SHP77 (cell line): ENCODE results near the gene IL13.

ENCODE experiments used
- DNase-seq, 2 experiments: peaks; one replicate each; lab custom pipeline; 2025; lab: John Stamatoyannopoulos, UW

IL13 gene

DNA sequence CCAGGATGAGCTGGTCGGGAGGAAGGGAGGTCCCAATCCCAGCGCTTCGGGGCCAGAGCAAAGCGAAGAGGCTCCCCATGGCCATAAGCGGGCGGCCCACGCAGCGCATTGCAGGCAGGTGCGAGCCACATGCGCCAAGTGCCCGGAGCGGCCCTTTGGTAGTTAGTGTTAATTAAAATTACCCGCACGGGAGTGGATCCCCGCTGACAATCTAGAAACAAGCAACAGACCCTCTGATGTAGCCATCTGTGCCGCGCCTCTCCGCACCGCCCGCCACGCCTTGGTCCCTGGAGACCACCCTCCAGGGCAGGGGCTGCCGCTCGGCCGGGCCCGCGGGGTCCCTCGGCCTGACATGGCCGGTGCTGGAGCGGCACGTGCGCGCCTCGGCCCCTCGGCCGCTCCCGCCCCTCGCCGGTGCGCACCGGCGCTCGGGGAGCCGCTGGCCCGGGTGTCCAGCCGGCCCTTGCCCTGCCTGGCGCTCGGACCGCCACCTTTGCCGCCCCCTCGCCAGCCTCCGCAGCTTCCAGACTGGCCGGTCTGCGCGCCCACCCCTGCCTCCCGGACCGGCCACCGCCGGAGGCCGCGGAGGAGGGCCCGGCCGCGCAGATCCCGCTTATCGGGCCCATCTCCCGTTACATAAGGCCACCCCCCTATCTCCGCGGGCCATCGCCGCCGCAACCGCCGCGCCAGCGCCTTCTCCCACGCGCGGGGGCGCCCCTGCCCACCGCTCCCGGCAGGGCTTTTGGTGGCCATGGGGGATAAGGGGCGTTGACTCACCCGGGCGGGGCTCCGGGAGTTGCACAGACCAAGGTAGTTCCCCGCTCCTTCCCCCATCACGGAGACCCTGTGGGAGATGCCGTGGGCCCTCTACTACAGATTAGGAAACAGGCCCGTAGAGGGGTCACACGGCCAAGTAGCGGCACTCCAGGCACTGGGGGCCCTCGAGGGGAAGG is 1.9 kb upstream of the IL13 start:
- no peak for DNase-seq

DNA sequence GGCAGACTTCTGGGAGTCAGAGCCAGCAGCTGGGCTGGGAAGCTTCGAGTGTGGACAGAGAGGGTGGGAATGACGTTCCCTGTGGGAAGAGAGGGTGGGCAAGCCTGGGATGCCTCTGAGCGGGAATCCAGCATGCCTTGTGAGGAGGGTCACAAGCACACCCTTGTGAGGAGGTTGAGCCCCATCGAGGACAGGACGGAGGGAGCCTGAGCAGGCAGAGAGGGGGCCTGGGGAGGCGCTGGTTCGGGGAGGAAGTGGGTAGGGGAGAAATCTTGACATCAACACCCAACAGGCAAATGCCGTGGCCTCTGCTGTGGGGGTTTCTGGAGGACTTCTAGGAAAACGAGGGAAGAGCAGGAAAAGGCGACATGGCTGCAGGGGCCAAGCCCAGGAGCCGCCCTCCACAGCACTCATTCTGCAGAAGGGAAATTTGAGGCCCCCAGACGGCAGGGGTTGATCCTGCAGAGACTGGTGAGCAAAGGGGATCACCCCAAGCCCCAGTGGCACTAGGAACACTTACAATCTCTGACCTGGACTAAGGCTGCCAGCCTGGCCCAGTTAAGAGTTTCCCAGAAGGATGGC is 1.1 kb upstream of the IL13 start:
- no peak for DNase-seq

DNA sequence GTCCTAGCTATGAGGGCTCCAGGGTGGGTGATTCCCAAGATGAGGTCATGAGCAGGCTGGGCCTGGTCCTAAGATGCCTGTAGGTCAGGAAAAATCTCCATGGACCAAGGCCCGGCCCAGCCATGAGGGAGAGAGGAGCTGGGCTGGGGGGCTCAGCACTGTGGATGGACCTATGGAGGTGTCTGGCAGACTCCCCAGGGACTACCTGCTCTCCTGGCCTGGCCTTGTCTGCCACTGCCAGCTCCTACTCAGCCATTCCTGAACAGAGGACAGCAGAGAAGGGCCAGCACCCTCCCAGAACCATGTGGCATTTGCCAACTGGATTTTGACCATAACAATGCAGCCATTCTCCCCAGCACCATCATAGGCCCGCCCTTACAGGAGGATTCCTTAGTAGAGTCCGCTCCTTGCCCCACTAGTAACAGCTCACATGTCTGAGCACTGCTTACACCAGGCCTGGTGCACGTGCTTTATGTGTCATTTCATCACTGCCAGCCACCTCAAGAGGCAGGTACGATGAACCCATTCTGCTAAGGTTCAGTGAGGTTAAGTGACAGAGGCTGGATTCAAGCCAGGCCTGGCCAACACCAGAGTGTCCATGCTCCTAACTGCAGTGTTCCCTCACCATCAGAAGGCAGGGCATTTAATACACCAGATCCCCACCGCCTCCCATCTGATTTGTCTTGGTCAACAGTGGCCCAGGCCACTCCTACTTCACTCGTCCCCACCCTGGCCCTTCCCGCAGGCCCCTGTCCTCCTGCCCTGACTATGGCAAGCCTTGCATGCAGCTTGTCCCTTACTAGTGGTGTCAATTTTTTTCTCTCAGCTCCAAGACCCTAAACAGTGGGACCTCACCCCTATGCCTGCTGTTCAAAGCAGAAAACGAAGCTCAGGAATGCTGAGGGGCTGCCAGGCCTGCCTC is 669 bp downstream of the IL13 start:
- DNase-seq: no peak

DNA sequence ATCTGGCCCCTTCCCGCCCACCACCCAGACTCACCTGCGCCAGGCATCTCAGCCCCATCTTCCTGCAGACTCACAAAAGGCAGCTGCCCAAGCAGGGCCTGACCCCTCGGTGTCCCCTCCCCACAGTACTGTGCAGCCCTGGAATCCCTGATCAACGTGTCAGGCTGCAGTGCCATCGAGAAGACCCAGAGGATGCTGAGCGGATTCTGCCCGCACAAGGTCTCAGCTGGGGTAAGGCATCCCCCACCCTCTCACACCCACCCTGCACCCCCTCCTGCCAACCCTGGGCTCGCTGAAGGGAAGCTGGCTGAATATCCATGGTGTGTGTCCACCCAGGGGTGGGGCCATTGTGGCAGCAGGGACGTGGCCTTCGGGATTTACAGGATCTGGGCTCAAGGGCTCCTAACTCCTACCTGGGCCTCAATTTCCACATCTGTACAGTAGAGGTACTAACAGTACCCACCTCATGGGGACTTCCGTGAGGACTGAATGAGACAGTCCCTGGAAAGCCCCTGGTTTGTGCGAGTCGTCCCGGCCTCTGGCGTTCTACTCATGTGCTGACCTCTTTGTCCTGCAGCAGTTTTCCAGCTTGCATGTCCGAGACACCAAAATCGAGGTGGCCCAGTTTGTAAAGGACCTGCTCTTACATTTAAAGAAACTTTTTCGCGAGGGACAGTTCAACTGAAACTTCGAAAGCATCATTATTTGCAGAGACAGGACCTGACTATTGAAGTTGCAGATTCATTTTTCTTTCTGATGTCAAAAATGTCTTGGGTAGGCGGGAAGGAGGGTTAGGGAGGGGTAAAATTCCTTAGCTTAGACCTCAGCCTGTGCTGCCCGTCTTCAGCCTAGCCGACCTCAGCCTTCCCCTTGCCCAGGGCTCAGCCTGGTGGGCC is 1.9 kb downstream of the IL13 start:
- no peak for DNase-seq

DNA sequence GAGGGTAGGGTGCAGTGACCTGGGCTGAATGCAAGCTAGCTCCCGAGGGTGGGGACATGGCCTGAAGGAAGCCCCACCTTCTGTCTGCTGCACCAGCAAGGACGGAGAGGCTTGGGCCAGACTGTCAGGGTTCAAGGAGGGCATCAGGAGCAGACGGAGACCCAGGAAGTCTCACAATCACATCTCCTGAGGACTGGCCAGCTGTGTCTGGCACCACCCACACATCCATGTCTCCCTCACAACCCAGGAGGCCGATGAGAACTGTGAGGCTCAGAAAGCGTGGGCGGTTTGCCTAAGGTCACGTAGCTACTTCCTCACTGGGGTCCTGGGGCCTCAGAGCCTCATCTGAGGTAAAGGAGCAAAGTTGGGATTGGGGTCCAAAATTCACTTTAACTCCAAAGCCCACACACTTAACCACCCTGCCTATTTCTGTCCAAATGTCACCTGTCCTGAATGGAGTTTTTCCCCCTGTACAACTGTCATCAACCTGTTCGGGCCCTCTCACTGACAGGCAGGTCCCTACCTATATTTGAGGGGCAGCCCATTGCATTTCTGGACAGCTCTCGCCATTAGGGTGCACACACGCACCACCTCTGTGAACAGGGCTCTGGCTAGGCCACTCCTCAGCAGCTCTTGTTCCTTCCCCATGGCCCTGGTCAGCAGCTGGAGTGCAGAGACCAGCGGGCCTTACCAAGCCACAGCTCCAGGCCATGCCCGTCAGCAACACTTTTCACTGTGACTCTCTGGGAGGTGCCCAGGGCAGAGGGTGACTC is 3.4 kb downstream of the IL13 start:
- DNase-seq: no peak

DNA sequence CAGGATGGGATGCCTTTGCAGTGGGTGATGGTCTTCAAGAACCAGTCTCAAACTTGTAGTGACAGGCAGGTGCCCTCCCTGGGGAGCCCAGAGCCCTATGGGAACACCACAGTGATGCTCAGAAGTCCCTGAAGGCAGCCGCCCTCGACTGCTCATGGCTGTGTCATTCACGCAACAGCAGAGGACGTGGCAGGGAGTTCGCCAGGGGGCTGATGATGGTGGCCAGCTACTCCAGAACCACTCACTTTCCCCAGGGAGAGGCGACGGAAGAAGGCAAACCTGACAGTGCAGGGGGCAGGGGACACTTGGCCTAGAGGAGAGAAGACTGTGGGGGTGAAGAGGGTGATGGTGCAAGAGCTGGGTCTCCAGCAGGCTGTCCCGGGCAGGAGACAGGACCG is 4.0 kb downstream of the IL13 start:
- DNase-seq: no peak

DNA sequence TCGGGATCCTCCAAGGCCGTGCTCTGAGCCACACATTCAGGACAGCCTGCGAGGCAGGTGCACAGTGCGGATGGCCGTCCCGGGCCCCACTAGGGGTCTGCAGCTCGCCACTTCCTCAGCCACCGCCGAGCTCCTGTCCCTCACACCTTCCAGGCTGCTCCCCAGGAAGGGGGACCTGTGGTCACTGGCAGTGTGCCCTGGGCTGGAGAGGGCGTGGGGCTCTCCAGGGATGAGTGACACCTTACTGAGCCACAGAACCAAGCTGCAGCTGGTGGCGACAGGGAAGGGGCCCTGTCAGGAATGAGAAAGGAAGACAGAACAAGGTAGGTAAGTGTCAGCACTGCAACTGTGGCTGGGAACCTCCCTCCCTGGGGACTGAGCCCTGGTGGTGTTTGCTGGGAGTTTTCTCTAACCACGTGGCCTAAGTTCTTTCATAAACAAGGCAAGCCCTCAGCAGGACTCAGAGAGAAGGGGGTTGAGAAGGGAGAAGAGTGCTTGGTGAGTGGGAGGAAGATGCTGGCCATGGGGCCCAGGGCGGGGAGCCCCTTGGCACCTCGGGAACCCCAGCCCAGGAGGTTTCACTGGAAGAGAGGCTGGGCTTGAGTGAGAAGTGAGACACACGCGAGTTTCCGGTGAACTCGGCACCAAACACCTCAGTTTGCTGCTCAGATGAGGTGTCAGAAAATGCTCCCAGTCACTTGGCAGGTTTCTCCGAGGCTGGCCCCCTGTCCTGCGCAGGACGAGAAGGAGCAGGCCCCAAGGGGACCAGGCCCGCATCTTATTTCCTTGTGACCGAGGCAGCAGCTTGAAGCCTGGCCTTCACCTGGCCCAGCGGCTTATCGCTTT is 5.2 kb downstream of the IL13 start:
- DNase-seq: no peak

DNA sequence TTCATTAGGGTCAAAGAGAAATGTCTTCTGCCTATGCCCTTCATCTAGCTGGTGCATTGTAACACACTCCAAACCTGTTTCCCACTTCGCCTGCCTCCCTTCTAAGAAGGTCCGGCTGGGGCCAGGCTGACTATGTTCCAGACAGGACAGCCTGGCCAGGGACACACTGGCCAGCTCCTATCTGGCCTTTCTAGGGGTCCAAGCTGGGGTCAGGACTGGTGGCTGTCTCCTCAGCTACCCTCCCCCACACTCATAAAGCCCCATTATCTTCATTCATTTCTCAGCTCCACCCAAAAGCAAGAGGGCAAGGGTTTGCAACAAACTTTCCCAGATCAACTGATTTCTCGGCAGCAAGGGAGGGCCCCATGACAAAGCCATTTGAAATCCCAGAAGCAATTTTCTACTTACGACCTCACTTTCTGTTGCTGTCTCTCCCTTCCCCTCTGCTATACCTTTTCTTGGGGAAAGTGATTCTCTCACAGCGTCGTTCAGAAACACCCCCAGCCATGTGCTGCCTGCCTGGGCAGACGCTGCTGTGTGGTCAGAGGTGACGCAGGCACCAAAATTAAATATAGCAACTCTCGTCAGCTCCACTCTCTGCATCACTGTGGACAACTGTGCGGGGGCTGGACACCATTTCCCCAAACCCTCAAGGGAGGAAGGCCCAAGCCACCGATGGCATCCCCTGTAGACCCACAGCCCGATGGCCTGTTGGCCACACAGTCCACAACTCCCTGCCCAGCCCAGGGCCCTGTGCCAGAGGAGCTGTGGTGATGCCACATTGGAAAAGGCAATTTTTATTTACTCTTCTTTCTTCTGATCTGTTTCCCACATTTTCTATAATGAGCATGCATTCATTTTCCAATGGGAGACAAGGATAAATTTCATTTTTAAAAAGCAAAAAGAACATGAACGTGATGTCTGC is 6.1 kb downstream of the IL13 start:
- no peak for DNase-seq

DNA sequence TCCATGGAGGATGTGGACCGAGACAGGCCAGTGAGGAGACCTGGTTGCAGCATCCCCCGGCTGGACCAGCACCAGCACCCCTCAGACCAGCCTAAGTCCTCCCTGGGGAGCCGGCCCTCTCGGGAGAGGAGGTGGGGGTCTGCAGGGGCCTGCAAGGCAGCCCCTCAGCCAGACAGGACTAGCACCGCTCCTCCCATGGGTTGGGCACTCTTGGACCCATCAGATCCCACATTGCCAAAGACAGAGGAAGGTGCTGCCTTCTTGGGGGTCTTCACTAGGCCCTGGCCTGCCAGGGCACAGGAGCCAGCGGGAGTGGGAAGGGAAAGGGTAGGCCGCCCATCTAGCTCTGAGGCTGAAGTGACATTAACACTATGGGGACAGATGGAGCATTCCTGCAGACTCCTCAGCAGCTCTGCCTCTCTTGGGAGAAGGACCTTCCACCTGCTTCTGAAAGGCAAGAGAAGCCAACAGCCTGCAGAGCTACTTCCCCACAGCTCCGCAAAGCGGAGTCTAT is 6.8 kb downstream of the IL13 start:
- DNase-seq: no peak

DNA sequence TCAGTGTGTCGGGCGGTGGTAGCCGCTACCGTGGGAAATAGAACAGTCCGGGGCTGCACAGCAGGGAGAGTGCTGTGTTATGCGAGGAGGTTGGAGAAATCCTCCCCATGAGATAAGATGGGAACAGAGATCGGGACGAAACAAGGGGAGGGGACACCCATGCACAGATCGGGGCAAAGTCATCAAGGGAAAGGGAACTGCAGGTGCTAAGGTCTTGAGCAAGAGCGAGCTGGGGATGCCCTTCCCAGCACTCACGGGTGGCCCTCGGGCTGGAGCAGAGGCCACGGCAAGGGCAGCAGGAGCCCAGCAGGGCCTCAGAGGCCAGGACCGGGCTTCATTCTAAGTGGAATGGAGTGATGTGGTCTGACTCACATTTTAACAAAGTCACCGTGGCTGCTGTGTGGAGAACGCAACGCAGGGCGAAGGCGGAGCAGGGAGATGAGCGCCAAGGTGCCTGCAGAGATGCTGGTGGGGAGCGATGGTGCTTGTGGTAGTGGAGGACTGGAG is 7.7 kb downstream of the IL13 start:
- DNase-seq: no peak

DNA sequence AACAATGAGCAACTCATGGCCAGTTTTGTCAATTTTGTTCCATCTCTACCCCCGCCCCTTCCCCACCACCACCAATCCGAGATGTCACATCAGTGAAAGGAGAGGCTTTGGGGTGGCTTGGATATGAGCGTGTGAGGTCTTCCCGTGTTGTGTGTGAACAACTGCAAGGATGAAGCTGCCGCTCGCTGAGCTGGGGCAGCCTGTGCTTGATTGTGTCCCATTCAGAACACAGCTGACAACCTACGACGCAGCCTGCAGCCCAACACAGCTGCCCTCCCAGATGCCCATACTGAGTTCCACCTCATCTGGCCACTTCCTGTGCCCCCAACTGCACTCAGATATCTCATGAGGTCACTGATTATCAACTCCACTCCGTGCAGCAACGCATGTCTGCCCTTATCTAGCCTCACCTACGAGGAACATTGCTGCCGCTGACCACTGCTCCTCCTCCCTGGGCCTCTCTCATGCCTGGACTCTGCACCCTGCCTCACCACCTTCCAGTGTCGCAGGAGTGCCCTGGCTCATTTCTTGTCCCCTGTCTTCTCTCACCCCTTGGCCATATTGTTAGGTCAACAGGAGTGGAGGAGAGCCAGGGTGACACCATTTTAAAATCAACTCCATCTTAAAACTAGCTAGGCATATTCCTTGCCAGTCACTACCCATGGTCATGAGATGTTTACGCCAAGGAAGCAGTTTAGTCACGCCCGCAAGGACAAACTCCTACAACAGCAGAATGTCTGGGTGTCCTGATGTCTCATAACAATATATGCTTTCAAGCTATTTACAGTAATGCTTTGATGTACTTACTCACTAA is 8.5 kb downstream of the IL13 start:
- no peak for DNase-seq

DNA sequence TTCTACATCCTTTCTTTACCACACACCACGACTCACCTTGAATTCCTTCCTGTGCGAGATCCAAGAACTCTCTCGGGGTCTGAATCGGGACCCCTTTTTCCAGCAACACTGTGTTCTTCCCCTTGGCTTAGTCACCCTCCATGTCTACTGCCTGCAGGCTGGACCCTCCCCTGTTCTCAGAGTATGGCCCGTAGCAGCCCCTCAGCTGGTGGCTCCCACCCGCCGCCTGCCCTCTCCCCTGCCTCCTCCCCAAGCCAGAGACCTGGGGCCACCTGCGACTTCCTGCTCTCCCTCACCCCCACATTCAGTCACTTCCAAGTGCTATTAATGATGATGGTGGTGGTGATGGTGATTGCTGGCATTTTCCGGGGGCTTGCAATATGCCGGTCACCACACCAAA is 9.3 kb downstream of the IL13 start:
- DNase-seq: no peak

DNA sequence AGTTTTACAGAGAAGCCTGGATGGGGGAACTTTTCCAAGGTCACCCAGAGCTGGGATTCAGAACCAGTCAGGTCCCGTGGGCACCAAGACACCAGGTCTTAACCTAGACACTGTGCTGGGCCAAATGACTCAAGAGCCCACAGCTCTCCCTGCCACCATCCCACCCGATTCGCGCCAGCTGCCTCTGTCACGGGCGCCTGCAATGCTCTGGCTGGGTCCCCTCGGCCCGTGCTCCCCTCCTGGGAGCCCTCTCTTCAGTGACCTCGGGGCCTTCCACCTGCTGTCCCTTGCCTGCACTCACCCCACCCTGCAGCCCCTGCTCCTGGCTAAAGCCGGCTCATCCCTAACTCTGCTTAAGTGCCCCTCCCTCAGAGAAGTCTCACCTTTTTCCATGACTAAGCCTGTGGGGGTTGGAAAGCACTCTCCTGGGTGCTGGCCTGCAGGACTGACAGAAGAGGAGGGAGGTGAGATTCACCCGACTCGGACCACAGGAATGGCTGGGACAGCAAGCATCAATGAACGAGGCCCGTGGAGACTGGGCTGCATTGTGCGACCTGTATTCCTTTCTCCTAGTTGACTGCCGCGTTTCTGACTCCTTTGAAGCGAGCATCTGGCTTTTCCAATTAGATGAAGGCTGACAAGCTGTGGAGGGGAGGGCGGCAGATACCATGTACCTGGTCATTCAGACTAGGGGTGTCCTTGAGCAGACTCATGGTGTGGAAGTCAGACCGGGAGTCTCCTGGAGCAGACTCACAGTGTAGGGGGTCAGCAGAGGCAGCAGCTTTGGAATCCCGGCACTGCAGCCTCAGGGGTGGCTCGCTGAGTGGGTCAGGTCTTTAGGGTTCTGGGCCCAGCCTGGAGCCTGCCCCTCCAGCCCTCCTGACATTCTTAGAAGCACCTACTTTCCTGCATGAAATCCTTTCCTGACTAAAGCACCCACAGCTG is 10.1 kb downstream of the IL13 start:
- no peak for DNase-seq

DNA sequence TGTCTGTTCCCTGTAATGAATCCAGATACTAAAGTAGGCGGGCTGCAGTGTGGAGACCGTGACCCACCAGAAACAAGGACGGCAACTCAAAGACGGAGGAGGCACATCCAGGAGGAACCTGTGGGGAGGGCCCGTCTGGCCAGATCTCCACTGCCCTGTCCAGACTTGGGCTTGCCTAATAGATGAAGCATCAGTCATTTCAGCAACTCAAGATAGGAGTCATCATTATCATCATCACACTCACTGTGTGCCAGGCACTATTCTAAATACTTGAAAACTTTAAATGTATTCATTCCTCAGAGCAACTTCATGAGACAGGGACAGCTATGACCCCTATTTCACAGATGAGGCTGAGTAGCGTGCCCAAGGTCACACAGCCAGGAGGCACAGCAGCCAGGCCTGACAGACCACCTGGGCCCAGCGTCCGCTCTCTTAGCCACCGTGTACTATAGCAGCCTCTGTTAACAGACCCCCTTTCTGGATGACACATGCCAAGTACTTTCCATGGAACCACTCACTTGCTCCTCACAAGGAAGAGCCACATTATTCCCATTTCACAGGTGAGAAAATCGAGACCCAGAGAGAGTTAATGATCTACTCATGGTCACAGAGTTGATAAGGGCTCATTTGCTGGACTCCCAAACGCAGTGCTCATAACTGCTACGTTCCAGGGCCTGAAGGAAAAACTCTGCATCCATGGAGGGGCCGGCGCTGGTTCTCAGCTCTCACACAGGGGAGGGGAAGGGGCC is 10.9 kb downstream of the IL13 start:
- no peak for DNase-seq

DNA sequence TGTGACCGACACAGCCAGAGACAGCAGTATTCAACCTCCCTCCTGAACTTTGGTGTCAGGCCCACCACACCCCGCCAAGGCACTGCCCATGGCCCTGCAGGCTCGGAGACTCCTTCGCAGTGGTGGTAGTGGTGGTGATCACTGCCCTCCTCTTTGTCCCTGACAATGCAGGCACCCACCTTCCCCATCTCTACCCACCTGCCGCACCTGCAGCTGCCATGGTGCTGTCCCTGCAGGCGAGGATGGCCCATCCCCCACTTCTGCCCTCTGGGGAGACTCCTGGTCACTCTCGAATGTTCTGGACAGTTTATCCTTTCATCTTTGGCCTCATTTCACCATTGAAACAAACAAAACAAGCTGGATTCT is 11.5 kb downstream of the IL13 start:
- DNase-seq: no peak
